ENCODE data around the gene BACE1.
"Not testable (repeated sequence)": the region's sequence is repeated elsewhere in the genome, so short reads cannot be mapped to it uniquely, and the experiment has no call there.

The BACE1 gene

GRCh38 chr11:117289795-117290194 lies 26.3 kb downstream of the BACE1 start:
- no peaks in the 10 kb centered on the region for H3K4me1 ChIP-seq (ENCODE audit: control insufficient read depth, insufficient read depth, low read length)
- no peak overlapping the region for H3K9ac ChIP-seq (ENCODE audit: low read depth, low read length)
- H3K27me3 ChIP-seq (ENCODE audit: control insufficient read depth, insufficient read depth, low read length): no peaks in the 10 kb centered on the region
- no peaks in the 10 kb centered on the region for H3K9me3 ChIP-seq (replicated peaks; ENCODE audit: low read length)
- no peak overlapping the region for H3K4me2 ChIP-seq (ENCODE audit: low read length)
- peaks cover 72% of the 10 kb centered on the region for H3K36me3 ChIP-seq (ENCODE audit: insufficient read depth, low read length)
- no peak overlapping the region for H3K4me3 ChIP-seq (ENCODE audit: low read length)

- H3K4me3 ChIP-seq (ENCODE audit: low read length): no peak overlapping the region
Observed at GRCh38 chr11:117287668-117288067, 28.4 kb downstream of the BACE1 start.

GRCh38 chr11:117286588-117286987 lies 29.5 kb downstream of the BACE1 start:
- Histone ChIP-seq H3K9ac (ENCODE audit: low read depth, low read length) (no peak overlapping the region), H3K9me3 (replicated peaks; ENCODE audit: low read length) (no peaks in the 10 kb centered on the region), H3K36me3 (ENCODE audit: insufficient read depth, low read length) (peaks cover 70% of the 10 kb centered on the region), H3K4me1 (ENCODE audit: control insufficient read depth, insufficient read depth, low read length) (peaks cover 8% of the 10 kb centered on the region), H3K27me3 (ENCODE audit: control insufficient read depth, insufficient read depth, low read length) (no peaks in the 10 kb centered on the region), H3K4me3 (ENCODE audit: low read length) (no peak overlapping the region), H3K4me2 (ENCODE audit: low read length) (no peak overlapping the region)

More at GRCh38 chr11:117287668-117288067, 28.4 kb downstream of the BACE1 start:
- no peak overlapping the region for H3K9ac ChIP-seq (ENCODE audit: low read depth, low read length)
- no peak overlapping the region for H3K4me2 ChIP-seq (ENCODE audit: low read length)
- peaks cover 74% of the 10 kb centered on the region for H3K36me3 ChIP-seq (ENCODE audit: insufficient read depth, low read length)
- no peaks in the 10 kb centered on the region for H3K4me1 ChIP-seq (ENCODE audit: control insufficient read depth, insufficient read depth, low read length)
- H3K27me3 ChIP-seq (ENCODE audit: control insufficient read depth, insufficient read depth, low read length): no peaks in the 10 kb centered on the region
- H3K9me3 ChIP-seq (replicated peaks; ENCODE audit: low read length): no peaks in the 10 kb centered on the region

- Histone ChIP-seq H3K27me3 (ENCODE audit: control insufficient read depth, insufficient read depth, low read length) (no peaks in the 10 kb centered on the region), H3K36me3 (ENCODE audit: insufficient read depth, low read length) (peaks cover 46% of the 10 kb centered on the region), H3K4me2 (ENCODE audit: low read length) (no peak overlapping the region), H3K9ac (ENCODE audit: low read depth, low read length) (no peak overlapping the region), H3K9me3 (replicated peaks; ENCODE audit: low read length) (no peaks in the 10 kb centered on the region), H3K4me1 (ENCODE audit: control insufficient read depth, insufficient read depth, low read length) (peaks cover 25% of the 10 kb centered on the region), H3K4me3 (ENCODE audit: low read length) (no peak overlapping the region)
Observed at GRCh38 chr11:117284053-117284452, 32.0 kb downstream of the BACE1 start.

GRCh38 chr11:117282956-117283355 lies 33.1 kb downstream of the BACE1 start:
- Histone ChIP-seq H3K27me3 (ENCODE audit: control insufficient read depth, insufficient read depth, low read length) (no peaks in the 10 kb centered on the region), H3K9me3 (replicated peaks; ENCODE audit: low read length) (no peaks in the 10 kb centered on the region), H3K4me1 (ENCODE audit: control insufficient read depth, insufficient read depth, low read length) (peaks cover 25% of the 10 kb centered on the region), H3K4me3 (ENCODE audit: low read length) (no peak overlapping the region), H3K36me3 (ENCODE audit: insufficient read depth, low read length) (peaks cover 44% of the 10 kb centered on the region), H3K9ac (ENCODE audit: low read depth, low read length) (no peak overlapping the region), H3K4me2 (ENCODE audit: low read length) (no peak overlapping the region)

GRCh38 chr11:117281869-117282268 lies 34.2 kb downstream of the BACE1 start:
- Histone ChIP-seq H3K36me3 (ENCODE audit: insufficient read depth, low read length) (peaks cover 41% of the 10 kb centered on the region), H3K4me1 (ENCODE audit: control insufficient read depth, insufficient read depth, low read length) (peaks cover 25% of the 10 kb centered on the region), H3K27me3 (ENCODE audit: control insufficient read depth, insufficient read depth, low read length) (no peaks in the 10 kb centered on the region), H3K4me3 (ENCODE audit: low read length) (no peak overlapping the region), H3K4me2 (ENCODE audit: low read length) (no peak overlapping the region), H3K9me3 (replicated peaks; ENCODE audit: low read length) (no peaks in the 10 kb centered on the region), H3K9ac (ENCODE audit: low read depth, low read length) (peak overlapping the region; percentile 23)

GRCh38 chr11:117281159-117281558 lies 34.9 kb downstream of the BACE1 start:
- Histone ChIP-seq H3K4me1 (ENCODE audit: control insufficient read depth, insufficient read depth, low read length) (peaks cover 25% of the 10 kb centered on the region), H3K36me3 (ENCODE audit: insufficient read depth, low read length) (peaks cover 35% of the 10 kb centered on the region), H3K27me3 (ENCODE audit: control insufficient read depth, insufficient read depth, low read length) (no peaks in the 10 kb centered on the region), H3K4me3 (ENCODE audit: low read length) (no peak overlapping the region), H3K4me2 (ENCODE audit: low read length) (peak overlapping the region; percentile 61), H3K9ac (ENCODE audit: low read depth, low read length) (peak overlapping the region; percentile 23), H3K9me3 (replicated peaks; ENCODE audit: low read length) (no peaks in the 10 kb centered on the region)

GRCh38 chr11:117279711-117280376 lies 36.2 kb downstream of the BACE1 start:
- H3K4me1 ChIP-seq (ENCODE audit: control insufficient read depth, insufficient read depth, low read length): peaks cover 25% of the 10 kb centered on the region
- H3K27me3 ChIP-seq (ENCODE audit: control insufficient read depth, insufficient read depth, low read length): no peaks in the 10 kb centered on the region
- H3K9me3 ChIP-seq (replicated peaks; ENCODE audit: low read length): no peaks in the 10 kb centered on the region
- no peak overlapping the region for H3K4me2 ChIP-seq (ENCODE audit: low read length)
- no peak overlapping the region for H3K4me3 ChIP-seq (ENCODE audit: low read length)
- H3K36me3 ChIP-seq (ENCODE audit: insufficient read depth, low read length): peaks cover 24% of the 10 kb centered on the region
- no peak overlapping the region for H3K9ac ChIP-seq (ENCODE audit: low read depth, low read length)

GRCh38 chr11:117278347-117278746 lies 37.7 kb downstream of the BACE1 start:
- Histone ChIP-seq H3K27me3 (ENCODE audit: control insufficient read depth, insufficient read depth, low read length) (no peaks in the 10 kb centered on the region), H3K9me3 (replicated peaks; ENCODE audit: low read length) (no peaks in the 10 kb centered on the region), H3K36me3 (ENCODE audit: insufficient read depth, low read length) (peaks cover 12% of the 10 kb centered on the region), H3K4me3 (ENCODE audit: low read length) (no peak overlapping the region), H3K4me1 (ENCODE audit: control insufficient read depth, insufficient read depth, low read length) (peaks cover 33% of the 10 kb centered on the region), H3K4me2 (ENCODE audit: low read length) (no peak overlapping the region), H3K9ac (ENCODE audit: low read depth, low read length) (no peak overlapping the region)

GRCh38 chr11:117273550-117274289 lies 42.3 kb downstream of the BACE1 start:
- Histone ChIP-seq H3K9me3 (replicated peaks; ENCODE audit: low read length) (no peaks in the 10 kb centered on the region), H3K4me3 (ENCODE audit: low read length) (no peak overlapping the region), H3K4me1 (ENCODE audit: control insufficient read depth, insufficient read depth, low read length) (peaks cover 10% of the 10 kb centered on the region), H3K27me3 (ENCODE audit: control insufficient read depth, insufficient read depth, low read length) (no peaks in the 10 kb centered on the region), H3K4me2 (ENCODE audit: low read length) (peak overlapping the region; percentile 72), H3K36me3 (ENCODE audit: insufficient read depth, low read length) (peaks cover 2% of the 10 kb centered on the region), H3K9ac (ENCODE audit: low read depth, low read length) (peak overlapping the region; percentile 46)

- not testable (repeated sequence) for H3K4me2 ChIP-seq (ENCODE audit: low read length); H3K27me3 ChIP-seq (ENCODE audit: control insufficient read depth, insufficient read depth, low read length); H3K9me3 ChIP-seq (replicated peaks; ENCODE audit: low read length); H3K4me1 ChIP-seq (ENCODE audit: control insufficient read depth, insufficient read depth, low read length); H3K36me3 ChIP-seq (ENCODE audit: insufficient read depth, low read length); H3K4me3 ChIP-seq (ENCODE audit: low read length); H3K9ac ChIP-seq (ENCODE audit: low read depth, low read length)
Observed at GRCh38 chr11:117272175-117272574, 43.9 kb downstream of the BACE1 start.

- no peak overlapping the region for H3K4me2 ChIP-seq (ENCODE audit: low read length)
- no peaks in the 10 kb centered on the region for H3K9me3 ChIP-seq (replicated peaks; ENCODE audit: low read length)
Observed at GRCh38 chr11:117271208-117271607, 44.8 kb downstream of the BACE1 start.

More at GRCh38 chr11:117271208-117271607, 44.8 kb downstream of the BACE1 start:
- Histone ChIP-seq H3K4me1 (ENCODE audit: control insufficient read depth, insufficient read depth, low read length) (peaks cover 10% of the 10 kb centered on the region), H3K36me3 (ENCODE audit: insufficient read depth, low read length) (no peaks in the 10 kb centered on the region), H3K27me3 (ENCODE audit: control insufficient read depth, insufficient read depth, low read length) (no peaks in the 10 kb centered on the region), H3K9ac (ENCODE audit: low read depth, low read length) (no peak overlapping the region), H3K4me3 (ENCODE audit: low read length) (no peak overlapping the region)
